Measurements from ENCODE around the gene POM121L12.

DNA sequence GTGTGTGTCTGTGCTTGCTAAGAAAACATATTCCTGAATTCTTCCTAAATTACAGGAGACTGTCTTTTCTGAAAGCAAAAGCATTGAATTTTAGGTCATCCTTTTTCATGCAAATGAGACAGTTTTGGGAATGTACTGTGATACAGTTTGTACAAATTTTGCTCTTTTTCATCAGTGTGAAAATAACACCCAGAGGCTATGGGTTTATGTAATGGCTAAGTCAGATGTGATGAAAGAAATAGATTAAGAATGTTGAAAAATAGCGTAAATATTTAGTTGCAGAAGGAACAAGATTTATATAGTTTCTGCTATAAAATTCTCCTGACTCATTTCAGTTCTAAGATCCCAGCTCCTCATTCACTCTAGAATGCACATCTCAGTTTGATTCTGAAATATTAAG lies 24.6 kb downstream of the POM121L12 start:
- TF ChIP-seq CTCF (IDR thresholded peaks at IDR 0.05; ENCODE audit: low read length) (no peak), EZH2 (optimal IDR thresholded peaks at IDR 0.05; ENCODE audit: low read depth, low read length) (no peak), EZH2phosphoT487 (IDR thresholded peaks at IDR 0.05; ENCODE audit: low read length) (no peak)

Data from MM.1S (cell line).